Stimulated activated CD4-positive, alpha-beta T cell treated with anti-CD3 and anti-CD28 coated beads, Interleukin-15, amount 100 ng/mL, for 24 hours (primary cell): Measurements from ENCODE around the gene MALT1.

Experiments used
- DNase-seq: peaks from one replicate; pipeline ENCODE4 v3.0.0-alpha.2; 2020

The MALT1 gene

GRCh38 chr18:58653814-58654509 lies 17.3 kb upstream of the MALT1 start:
- no peak for DNase-seq

GRCh38 chr18:58654896-58655614 lies 16.2 kb upstream of the MALT1 start:
- DNase-seq: no peak

GRCh38 chr18:58657081-58657480 lies 14.2 kb upstream of the MALT1 start:
- DNase-seq: no peak

- no peak for DNase-seq
These were observed 13.8 kb upstream of the MALT1 start for GRCh38 chr18:58657494-58657893.

GRCh38 chr18:58659691-58660090 lies 11.6 kb upstream of the MALT1 start:
- no peak for DNase-seq

- DNase-seq: no peak
These were observed 10.3 kb upstream of the MALT1 start for GRCh38 chr18:58660915-58661314.

GRCh38 chr18:58661423-58661822 lies 9.8 kb upstream of the MALT1 start:
- DNase-seq: no peak

GRCh38 chr18:58662118-58662517 lies 9.1 kb upstream of the MALT1 start:
- DNase-seq: no peak

- no peak for DNase-seq
These were observed 5.1 kb upstream of the MALT1 start for GRCh38 chr18:58666176-58666575.

- no peak for DNase-seq
These were observed 3.1 kb upstream of the MALT1 start for GRCh38 chr18:58668211-58668610.

GRCh38 chr18:58668897-58669296 lies 2.4 kb upstream of the MALT1 start:
- no peak for DNase-seq

- DNase-seq: peak; percentile 23
These were observed 1.4 kb upstream of the MALT1 start for GRCh38 chr18:58669731-58670378.

GRCh38 chr18:58670404-58671110 lies 708 bp upstream of the MALT1 start:
- no peak for DNase-seq

GRCh38 chr18:58671632-58672564 lies 633 bp downstream of the MALT1 start:
- DNase-seq: peak; percentile 64

GRCh38 chr18:58674159-58674558 lies 2.9 kb downstream of the MALT1 start:
- DNase-seq: no peak

GRCh38 chr18:58674863-58675472 lies 3.7 kb downstream of the MALT1 start:
- DNase-seq: no peak

GRCh38 chr18:58676270-58676669 lies 5.0 kb downstream of the MALT1 start:
- no peak for DNase-seq

- no peak for DNase-seq
These were observed 11.3 kb downstream of the MALT1 start for GRCh38 chr18:58682429-58683069.

- peak; percentile 64 for DNase-seq
These were observed 16.6 kb downstream of the MALT1 start for GRCh38 chr18:58687871-58688308.

GRCh38 chr18:58690259-58690658 lies 19.0 kb downstream of the MALT1 start:
- no peak for DNase-seq

GRCh38 chr18:58691256-58691655 lies 20.0 kb downstream of the MALT1 start:
- DNase-seq: no peak
